HG03066 (cell line): ENCODE results near the gene OPRL1.

Source experiments
- ATAC-seq: cut with Tn5 transposase; IDR thresholded peaks from one replicate; pipeline ENCODE4 v1.9.1; 2021; ENCODE audit warnings: low read depth; ENCODE audit not compliant: unreplicated experiment

OPRL1 gene

GRCh38 chr20:64080013-64080812 is at the start of gene OPRL1:
Gene OPRL1 (plus strand): TSS chr20:64080082. CDS start chr20:64092721, 12,639 bp downstream.
- ATAC-seq: no peak

- no peak for ATAC-seq
Observed at GRCh38 chr20:64030371-64031134, 49.3 kb upstream of the OPRL1 start.

- ATAC-seq: no peak
Observed at GRCh38 chr20:64031822-64032314, 48.0 kb upstream of the OPRL1 start.

- ATAC-seq: no peak
Observed at GRCh38 chr20:64032706-64033624, 46.9 kb upstream of the OPRL1 start.

- ATAC-seq: no peak
Observed at GRCh38 chr20:64033981-64034493, 45.8 kb upstream of the OPRL1 start.

- no peak for ATAC-seq
Observed at GRCh38 chr20:64035066-64035932, 44.6 kb upstream of the OPRL1 start.

GRCh38 chr20:64035933-64036345 is 43.9 kb upstream of the OPRL1 start, which contains the start of gene C20orf204:
Gene C20orf204 (plus strand): TSS chr20:64036182. CDS start chr20:64036324, 142 bp downstream.
- ATAC-seq: no peak

- no peak for ATAC-seq
Observed at GRCh38 chr20:64036346-64037198, 43.3 kb upstream of the OPRL1 start.

GRCh38 chr20:64037199-64037497 is 42.7 kb upstream of the OPRL1 start:
- no peak for ATAC-seq

- no peak for ATAC-seq
Observed at GRCh38 chr20:64037498-64038213, 42.2 kb upstream of the OPRL1 start.

- peak; percentile 21 for ATAC-seq
Observed at GRCh38 chr20:64038224-64038564, 41.7 kb upstream of the OPRL1 start.

- ATAC-seq: peak; percentile 46
Observed at GRCh38 chr20:64038565-64039292, 41.2 kb upstream of the OPRL1 start.

- no peak for ATAC-seq
Observed at GRCh38 chr20:64039293-64040160, 40.4 kb upstream of the OPRL1 start.

GRCh38 chr20:64040231-64041039 is 39.4 kb upstream of the OPRL1 start:
- ATAC-seq: no peak

- ATAC-seq: no peak
Observed at GRCh38 chr20:64041040-64041780, 38.7 kb upstream of the OPRL1 start.
